WTC11 (cell line): Measurements from ENCODE around the gene CWH43. TPM values are rescaled to one million over a fixed set of nuclear protein-coding genes. Genes with fewer than 3 reads are reported as not detected.

Experiments used
- ATAC-seq: fragments of 200-7000 bp; cut with Tn5 transposase; 2 replicates; pipeline ENCODE4 v1.10.0; 2021; ENCODE audit warnings: mild to moderate bottlenecking, moderate library complexity
- CTCF ChIA-PET: fragments of 300-600 bp; sonication (Branson Sonifier 250); formaldehyde crosslinking; loops from one replicate; lab custom pipeline; 2021; ENCODE audit warnings: antibody characterized with exemption; lab: Charles Lee
- POLR2A ChIA-PET: fragments of 350-600 bp; sonication (Branson Sonifier 250); formaldehyde crosslinking; loops from one replicate; lab custom pipeline; 2021; ENCODE audit warnings: antibody characterized with exemption; lab: Charles Lee
- DNase-seq: peaks from one replicate; pipeline ENCODE4 v3.0.0; 2021; ENCODE audit warnings: low spot score
- H3K27ac Mint-ChIP-seq: 2 replicates; pipeline ENCODE4 v1.8.0; 2021; ENCODE audit warnings: mixed read lengths
- H3K27me3 Mint-ChIP-seq: 2 replicates; pipeline ENCODE4 v1.8.0; 2021; ENCODE audit warnings: low read depth, mild to moderate bottlenecking, moderate library complexity, mixed read lengths
- H3K36me3 Mint-ChIP-seq: 2 replicates; pipeline ENCODE4 v1.8.0; 2021; ENCODE audit warnings: mixed read lengths
- H3K4me1 Mint-ChIP-seq: 2 replicates; pipeline ENCODE4 v1.8.0; 2022; ENCODE audit warnings: mixed read lengths
- H3K4me3 Mint-ChIP-seq: 2 replicates; pipeline ENCODE4 v1.8.0; 2021; ENCODE audit warnings: mild to moderate bottlenecking, moderate library complexity, mixed read lengths
- H3K9me3 Mint-ChIP-seq: 2 replicates; pipeline ENCODE4 v1.8.0; 2021; ENCODE audit warnings: mixed read lengths
- CREB1 ChIP-seq: sonication (generic); formaldehyde crosslinking; IDR thresholded peaks from 2 replicates; pipeline ENCODE4 v1.8.0; 2023; ENCODE audit warnings: mild to moderate bottlenecking, missing genetic modification reagents
- CREM ChIP-seq: sonication (generic); formaldehyde crosslinking; IDR thresholded peaks from 2 replicates; pipeline ENCODE4 v1.8.1; 2022; ENCODE audit warnings: mild to moderate bottlenecking, missing genetic modification reagents, moderate library complexity
- CTCF ChIP-seq: fragments of 200-600 bp; IDR thresholded peaks from 2 replicates; pipeline ENCODE4 v1.8.0; 2022; ENCODE audit warnings: antibody characterized with exemption
- ELF4 ChIP-seq: sonication (generic); formaldehyde crosslinking; IDR thresholded peaks from 2 replicates; pipeline ENCODE4 v1.8.1; 2022; ENCODE audit warnings: low read depth, mild to moderate bottlenecking, moderate library complexity, missing genetic modification reagents
- EMX1 ChIP-seq: fragments of 250-450 bp; sonication (Bioruptor Pico); IDR thresholded peaks from 2 replicates; pipeline ENCODE4 v1.8.0; 2021; ENCODE audit warnings: mild to moderate bottlenecking
- ESRRA ChIP-seq: sonication (generic); formaldehyde crosslinking; IDR thresholded peaks from 2 replicates; pipeline ENCODE4 v1.8.1; 2022; ENCODE audit warnings: mild to moderate bottlenecking, missing genetic modification reagents, borderline replicate concordance
- ETV6 ChIP-seq: sonication (generic); formaldehyde crosslinking; IDR thresholded peaks from 2 replicates; pipeline ENCODE4 v1.8.1; 2022; ENCODE audit warnings: mild to moderate bottlenecking, missing genetic modification reagents
- NFYB ChIP-seq: sonication (generic); formaldehyde crosslinking; conservative IDR thresholded peaks from 2 replicates; pipeline ENCODE4 v1.8.0; 2022; ENCODE audit warnings: low read depth, missing genetic modification reagents
- TEAD1 ChIP-seq: sonication (generic); formaldehyde crosslinking; IDR thresholded peaks from 2 replicates; pipeline ENCODE4 v1.8.0; 2022; ENCODE audit warnings: mild to moderate bottlenecking, missing genetic modification reagents
- TP53 ChIP-seq: sonication (generic); formaldehyde crosslinking; IDR thresholded peaks from 2 replicates; pipeline ENCODE4 v1.8.1; 2023; ENCODE audit warnings: mild to moderate bottlenecking, missing genetic modification reagents
- ZNF263 ChIP-seq: sonication (generic); formaldehyde crosslinking; IDR thresholded peaks from 2 replicates; pipeline ENCODE4 v1.8.1; 2022; ENCODE audit warnings: low read depth, mild to moderate bottlenecking, moderate library complexity, missing genetic modification reagents
- ZNF317 ChIP-seq: sonication (generic); formaldehyde crosslinking; IDR thresholded peaks from 2 replicates; pipeline ENCODE4 v1.8.1; 2023; ENCODE audit warnings: low read depth, mild to moderate bottlenecking, moderate library complexity, missing genetic modification reagents, borderline replicate concordance
- ZNF423 ChIP-seq: fragments of 250-450 bp; sonication (Bioruptor Pico); IDR thresholded peaks from 2 replicates; pipeline ENCODE4 v2.1.2; 2022; ENCODE audit warnings: mild to moderate bottlenecking, moderate library complexity
- total RNA-seq: library from RNA; stranded (reverse); gene quantifications from 3 replicates; pipeline ENCODE4 v1.2.3, GENCODE V29; 2021
- TF ChIP-seq, protein P1 (sequence below): sonication (generic); formaldehyde crosslinking; IDR thresholded peaks from 2 replicates; pipeline ENCODE4 v1.8.1; 2023; ENCODE audit warnings: mild to moderate bottlenecking, missing genetic modification reagents, moderate library complexity
- TF ChIP-seq, protein P2 (sequence below): fragments of 250-450 bp; sonication (Bioruptor Pico); IDR thresholded peaks from 2 replicates; pipeline ENCODE4 v1.9.0; 2021; ENCODE audit warnings: mild to moderate bottlenecking, borderline replicate concordance
- TF ChIP-seq, protein P3 (sequence below): sonication (generic); formaldehyde crosslinking; IDR thresholded peaks from 2 replicates; pipeline ENCODE4 v1.8.0; 2022; ENCODE audit warnings: mild to moderate bottlenecking, missing genetic modification reagents

CWH43 gene
- total RNA-seq, 1 experiment from 2014 or later: not detected

DNA sequence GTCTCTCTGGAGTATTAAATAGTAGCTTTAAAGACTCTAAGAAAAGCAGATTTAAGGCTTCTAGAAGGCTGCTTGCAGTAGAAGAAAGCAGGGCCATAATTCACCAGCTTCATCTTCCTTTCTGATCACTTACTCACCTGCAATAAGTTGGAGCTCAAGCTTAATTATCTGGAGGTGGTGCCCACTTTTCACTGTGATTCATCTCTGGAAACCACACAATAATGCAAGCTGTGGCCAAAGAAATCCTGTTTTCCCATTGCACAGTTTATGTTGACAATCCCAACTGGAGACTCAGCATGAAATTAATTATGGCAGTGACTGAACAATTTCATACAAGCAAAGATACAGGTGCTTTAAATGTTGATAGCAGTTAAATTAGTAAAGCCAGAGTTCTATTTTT, 14.7 kb downstream of the CWH43 start (continued):
- TF ChIP-seq, protein P1, sequence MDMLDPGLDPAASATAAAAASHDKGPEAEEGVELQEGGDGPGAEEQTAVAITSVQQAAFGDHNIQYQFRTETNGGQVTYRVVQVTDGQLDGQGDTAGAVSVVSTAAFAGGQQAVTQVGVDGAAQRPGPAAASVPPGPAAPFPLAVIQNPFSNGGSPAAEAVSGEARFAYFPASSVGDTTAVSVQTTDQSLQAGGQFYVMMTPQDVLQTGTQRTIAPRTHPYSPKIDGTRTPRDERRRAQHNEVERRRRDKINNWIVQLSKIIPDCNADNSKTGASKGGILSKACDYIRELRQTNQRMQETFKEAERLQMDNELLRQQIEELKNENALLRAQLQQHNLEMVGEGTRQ (CRISPR knock-in tag): no peak
- TF ChIP-seq, all 79 proteins: peak for 0

GRCh38 chr4:49002931-49003330, 16.9 kb downstream of the CWH43 start:
- H3K4me1 Mint-ChIP-seq: no peaks in the 10 kb centered on the region
- TF ChIP-seq CREM (CRISPR knock-in tag) (no peak), NFYB (CRISPR knock-in tag) (no peak), CTCF (no peak), ZNF317 (CRISPR knock-in tag) (no peak), TEAD1 (CRISPR knock-in tag) (no peak), ZNF263 (CRISPR knock-in tag) (no peak), ESRRA (CRISPR knock-in tag) (no peak)
- TF ChIP-seq, protein P2, sequence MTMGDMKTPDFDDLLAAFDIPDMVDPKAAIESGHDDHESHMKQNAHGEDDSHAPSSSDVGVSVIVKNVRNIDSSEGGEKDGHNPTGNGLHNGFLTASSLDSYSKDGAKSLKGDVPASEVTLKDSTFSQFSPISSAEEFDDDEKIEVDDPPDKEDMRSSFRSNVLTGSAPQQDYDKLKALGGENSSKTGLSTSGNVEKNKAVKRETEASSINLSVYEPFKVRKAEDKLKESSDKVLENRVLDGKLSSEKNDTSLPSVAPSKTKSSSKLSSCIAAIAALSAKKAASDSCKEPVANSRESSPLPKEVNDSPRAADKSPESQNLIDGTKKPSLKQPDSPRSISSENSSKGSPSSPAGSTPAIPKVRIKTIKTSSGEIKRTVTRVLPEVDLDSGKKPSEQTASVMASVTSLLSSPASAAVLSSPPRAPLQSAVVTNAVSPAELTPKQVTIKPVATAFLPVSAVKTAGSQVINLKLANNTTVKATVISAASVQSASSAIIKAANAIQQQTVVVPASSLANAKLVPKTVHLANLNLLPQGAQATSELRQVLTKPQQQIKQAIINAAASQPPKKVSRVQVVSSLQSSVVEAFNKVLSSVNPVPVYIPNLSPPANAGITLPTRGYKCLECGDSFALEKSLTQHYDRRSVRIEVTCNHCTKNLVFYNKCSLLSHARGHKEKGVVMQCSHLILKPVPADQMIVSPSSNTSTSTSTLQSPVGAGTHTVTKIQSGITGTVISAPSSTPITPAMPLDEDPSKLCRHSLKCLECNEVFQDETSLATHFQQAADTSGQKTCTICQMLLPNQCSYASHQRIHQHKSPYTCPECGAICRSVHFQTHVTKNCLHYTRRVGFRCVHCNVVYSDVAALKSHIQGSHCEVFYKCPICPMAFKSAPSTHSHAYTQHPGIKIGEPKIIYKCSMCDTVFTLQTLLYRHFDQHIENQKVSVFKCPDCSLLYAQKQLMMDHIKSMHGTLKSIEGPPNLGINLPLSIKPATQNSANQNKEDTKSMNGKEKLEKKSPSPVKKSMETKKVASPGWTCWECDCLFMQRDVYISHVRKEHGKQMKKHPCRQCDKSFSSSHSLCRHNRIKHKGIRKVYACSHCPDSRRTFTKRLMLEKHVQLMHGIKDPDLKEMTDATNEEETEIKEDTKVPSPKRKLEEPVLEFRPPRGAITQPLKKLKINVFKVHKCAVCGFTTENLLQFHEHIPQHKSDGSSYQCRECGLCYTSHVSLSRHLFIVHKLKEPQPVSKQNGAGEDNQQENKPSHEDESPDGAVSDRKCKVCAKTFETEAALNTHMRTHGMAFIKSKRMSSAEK (CRISPR knock-in tag): no peak
- TF ChIP-seq, all 79 proteins: peak for 0
- Mint-ChIP-seq H3K27ac (no peak overlapping the region), H3K4me3 (no peak overlapping the region), H3K9me3 (peaks cover 85% of the 10 kb centered on the region), H3K27me3 (peaks cover 10% of the 10 kb centered on the region), H3K36me3 (peaks cover 30% of the 10 kb centered on the region)
- no peak for ATAC-seq
- no peak for DNase-seq
- ChIA-PET CTCF (interaction anchor here (0.5 kb wide), 1 partner anchor 58 kb away, joined by 3 read pairs; no protein-coding TSS in a partner anchor), POLR2A (no interaction called here)

DNA sequence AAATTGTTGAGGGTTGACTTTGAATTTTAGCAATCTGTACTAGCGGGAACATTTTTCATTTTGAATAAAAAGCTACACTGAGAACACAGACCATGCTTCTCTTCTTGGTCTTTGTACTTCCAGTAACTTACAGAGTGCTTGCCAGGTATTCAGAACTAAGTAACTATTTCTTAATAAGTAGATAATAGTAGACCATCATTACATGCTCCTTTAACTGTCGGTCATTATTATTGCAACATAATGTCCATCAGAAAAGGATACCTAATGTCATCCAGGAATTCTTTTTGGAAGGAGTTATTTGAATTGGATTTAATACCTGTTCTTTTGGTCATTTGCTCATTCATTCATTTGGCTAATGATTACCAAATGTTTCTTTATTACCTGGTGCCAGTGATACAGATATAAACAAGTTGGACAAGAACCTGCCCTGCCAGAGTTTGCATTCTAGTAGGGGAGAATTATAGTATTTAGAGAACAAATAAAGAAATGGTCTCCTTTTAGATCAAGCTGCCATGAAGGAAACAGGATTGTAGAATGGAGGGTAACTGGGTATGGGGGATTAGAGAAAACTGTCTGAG, 32.7 kb downstream of the CWH43 start:
- Mint-ChIP-seq H3K36me3 (peaks cover 71% of the 10 kb centered on the region), H3K4me1 (no peaks in the 10 kb centered on the region), H3K27me3 (peaks cover 2% of the 10 kb centered on the region; the same call in 1 of the 2 replicates), H3K27ac (no peak overlapping the region), H3K9me3 (peaks cover 87% of the 10 kb centered on the region), H3K4me3 (no peak overlapping the region)
- DNase-seq (no peak), ATAC-seq (no peak)
- TF ChIP-seq CREB1 (CRISPR knock-in tag) (no peak), ZNF423 (CRISPR knock-in tag) (no peak), ELF4 (CRISPR knock-in tag) (no peak), TP53 (CRISPR knock-in tag) (no peak), ETV6 (CRISPR knock-in tag) (no peak), EMX1 (CRISPR knock-in tag) (no peak)
- TF ChIP-seq, protein P3, sequence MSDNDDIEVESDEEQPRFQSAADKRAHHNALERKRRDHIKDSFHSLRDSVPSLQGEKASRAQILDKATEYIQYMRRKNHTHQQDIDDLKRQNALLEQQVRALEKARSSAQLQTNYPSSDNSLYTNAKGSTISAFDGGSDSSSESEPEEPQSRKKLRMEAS (CRISPR knock-in tag): no peak
- CTCF ChIA-PET: no interaction called here
- POLR2A ChIA-PET: no interaction called here
